PC-9 (cell line): ENCODE data around the gene ZCCHC14. TPM values are rescaled to one million over a fixed set of nuclear protein-coding genes. Genes with fewer than 3 reads are reported as not detected.

Experiments
- BruUV-seq: library from RNA; stranded (reverse); fragments of 400-500 nt; replicated peaks from 2 replicates; lab custom pipeline; 2021; lab: Mats Ljungman, UMichigan
- CTCF ChIA-PET: fragments of 300-600 bp; sonication (Branson Sonifier 250); formaldehyde crosslinking; loops from one replicate; lab custom pipeline; 2022; ENCODE audit warnings: antibody characterized with exemption; lab: Charles Lee
- POLR2A ChIA-PET: fragments of 300-600 bp; sonication (Branson Sonifier 250); formaldehyde crosslinking; loops from one replicate; lab custom pipeline; 2022; ENCODE audit warnings: antibody characterized with exemption; ENCODE audit not compliant: unreplicated experiment; lab: Charles Lee
- DNase-seq, 2 experiments: peaks; one replicate each; pipeline versions ENCODE4 v3.0.0 to v3.0.0-alpha.2; 2015 to 2022; ENCODE audit warnings: mixed read lengths in 1 of 2
- H2AFZ ChIP-seq: fragments of 200-600 bp; sonication (generic); 2 replicates; pipeline ENCODE4 v1.8.1; 2017; ENCODE audit warnings: antibody characterized with exemption
- H3F3A ChIP-seq: fragments of 200-600 bp; sonication (generic); 2 replicates; pipeline ENCODE4 v1.8.1; 2017; ENCODE audit warnings: antibody characterized with exemption, mild to moderate bottlenecking, low read depth; ENCODE audit not compliant: insufficient read depth
- H3K27ac ChIP-seq: fragments of 200-600 bp; sonication (generic); 2 replicates; pipeline ENCODE4 v1.6.1; 2016; ENCODE audit warnings: mixed run types
- H3K27me3 ChIP-seq: fragments of 200-600 bp; sonication (generic); 2 replicates; pipeline ENCODE4 v1.6.1; 2016; ENCODE audit warnings: low read depth, mixed run types; ENCODE audit not compliant: insufficient read depth
- H3K36me3 ChIP-seq: fragments of 200-600 bp; sonication (generic); 2 replicates; pipeline ENCODE4 v1.6.1; 2016; ENCODE audit warnings: low read depth, mixed run types
- H3K4me1 ChIP-seq: fragments of 200-600 bp; sonication (generic); replicated peaks from 2 replicates; pipeline ENCODE4 v1.6.1; 2016; ENCODE audit warnings: mixed run types; ENCODE audit not compliant: insufficient read depth
- H3K4me2 ChIP-seq: fragments of 200-600 bp; sonication (generic); 2 replicates; pipeline ENCODE4 v1.6.1; 2017; ENCODE audit warnings: mixed run types
- H3K4me3 ChIP-seq: fragments of 200-600 bp; sonication (generic); 2 replicates; pipeline ENCODE4 v1.6.1; 2016; ENCODE audit warnings: mixed run types
- H3K79me2 ChIP-seq: fragments of 200-600 bp; sonication (generic); 2 replicates; pipeline ENCODE4 v1.6.1; 2017; ENCODE audit warnings: low read depth, mixed run types
- H3K9me2 ChIP-seq: fragments of 200-600 bp; sonication (generic); 2 replicates; pipeline ENCODE4 v1.8.1; 2017; ENCODE audit warnings: mild to moderate bottlenecking; ENCODE audit not compliant: insufficient read depth
- H3K9me3 ChIP-seq: fragments of 200-600 bp; sonication (generic); 2 replicates; pipeline ENCODE4 v1.8.1; 2016; ENCODE audit warnings: low read depth; ENCODE audit not compliant: insufficient read depth
- H4K20me1 ChIP-seq: fragments of 200-600 bp; sonication (generic); 2 replicates; pipeline ENCODE4 v1.8.1; 2017; ENCODE audit not compliant: insufficient read depth
- EZH2 ChIP-seq: fragments of 200-600 bp; sonication (generic); IDR thresholded peaks from 2 replicates; pipeline ENCODE4 v1.8.0; 2017; ENCODE audit warnings: antibody characterized with exemption, low read depth
- intact Hi-C: fragments of 100-400 bp; cut with micrococcal nuclease; formaldehyde crosslinking; loops from one replicate; pipeline ENCODE4 v1.10.0; 2022; ENCODE audit not compliant: unreplicated experiment
- total RNA-seq: library from RNA; stranded (reverse); gene quantifications from 2 replicates; pipeline ENCODE4 v1.2.3, GENCODE V29; 2021
- TF ChIP-seq, protein P1 (sequence below): fragments of 200-600 bp; sonication (generic); conservative IDR thresholded peaks from 2 replicates; pipeline ENCODE4 v1.6.1; 2017; ENCODE audit warnings: mixed run types, antibody characterized with exemption, mild to moderate bottlenecking, moderate library complexity

ZCCHC14 gene
- total RNA-seq, 1 experiment from 2014 or later = 17.9 TPM

- Histone ChIP-seq H2AFZ (no peak overlapping the region), H3K27me3 (no peaks in the 10 kb centered on the region), H3K27ac (no peak overlapping the region), H3F3A (peaks cover 21% of the 10 kb centered on the region), H3K79me2 (peaks cover 50% of the 10 kb centered on the region), H3K4me1 (peaks cover 31% of the 10 kb centered on the region), H3K36me3 (no peaks in the 10 kb centered on the region), H3K9me3 (no peaks in the 10 kb centered on the region), H3K9me2 (no peaks in the 10 kb centered on the region), H3K4me2 (no peak overlapping the region), H4K20me1 (peaks cover 31% of the 10 kb centered on the region), H3K4me3 (no peak overlapping the region)
- intact Hi-C loops = loop anchor here (10.0 kb wide), 1 partner anchor 106 kb away; no protein-coding TSS in a partner anchor
- no peak for DNase-seq
- ChIA-PET CTCF (no interaction called here), POLR2A (no interaction called here)
- TF ChIP-seq, protein P1, sequence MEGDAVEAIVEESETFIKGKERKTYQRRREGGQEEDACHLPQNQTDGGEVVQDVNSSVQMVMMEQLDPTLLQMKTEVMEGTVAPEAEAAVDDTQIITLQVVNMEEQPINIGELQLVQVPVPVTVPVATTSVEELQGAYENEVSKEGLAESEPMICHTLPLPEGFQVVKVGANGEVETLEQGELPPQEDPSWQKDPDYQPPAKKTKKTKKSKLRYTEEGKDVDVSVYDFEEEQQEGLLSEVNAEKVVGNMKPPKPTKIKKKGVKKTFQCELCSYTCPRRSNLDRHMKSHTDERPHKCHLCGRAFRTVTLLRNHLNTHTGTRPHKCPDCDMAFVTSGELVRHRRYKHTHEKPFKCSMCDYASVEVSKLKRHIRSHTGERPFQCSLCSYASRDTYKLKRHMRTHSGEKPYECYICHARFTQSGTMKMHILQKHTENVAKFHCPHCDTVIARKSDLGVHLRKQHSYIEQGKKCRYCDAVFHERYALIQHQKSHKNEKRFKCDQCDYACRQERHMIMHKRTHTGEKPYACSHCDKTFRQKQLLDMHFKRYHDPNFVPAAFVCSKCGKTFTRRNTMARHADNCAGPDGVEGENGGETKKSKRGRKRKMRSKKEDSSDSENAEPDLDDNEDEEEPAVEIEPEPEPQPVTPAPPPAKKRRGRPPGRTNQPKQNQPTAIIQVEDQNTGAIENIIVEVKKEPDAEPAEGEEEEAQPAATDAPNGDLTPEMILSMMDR = no peak
- no peak for TF ChIP-seq EZH2
- BruUV-seq = no TSS peak
Measured at GRCh38 chr16:87468550-87468949, 24.3 kb downstream of the ZCCHC14 start.

- H3K36me3 ChIP-seq = no peaks in the 10 kb centered on the region
- intact Hi-C loops = loop anchor here (10.0 kb wide), 1 partner anchor 108 kb away; no protein-coding TSS in a partner anchor
- H3F3A ChIP-seq = peaks cover 25% of the 10 kb centered on the region
- no peaks in the 10 kb centered on the region for H3K9me2 ChIP-seq
- H3K4me1 ChIP-seq = peaks cover 35% of the 10 kb centered on the region
- ChIA-PET CTCF (no interaction called here), POLR2A (no interaction called here)
- H4K20me1 ChIP-seq = peaks cover 27% of the 10 kb centered on the region
- DNase-seq = no peak
- no peaks in the 10 kb centered on the region for H3K27me3 ChIP-seq
- H3K9me3 ChIP-seq = no peaks in the 10 kb centered on the region
- H3K4me3 ChIP-seq = no peak overlapping the region
- H3K27ac ChIP-seq = no peak overlapping the region
- H2AFZ ChIP-seq = no peak overlapping the region
- TF ChIP-seq, protein P1 = no peak
- TF ChIP-seq EZH2 = no peak
- 0 out of 2 replicates have a peak overlapping the region, but pooled peaks have one; percentile 76 for H3K4me2 ChIP-seq
- H3K79me2 ChIP-seq = peaks cover 60% of the 10 kb centered on the region
- BruUV-seq = no TSS peak
Measured at GRCh38 chr16:87466975-87467501, 25.8 kb downstream of the ZCCHC14 start.

GRCh38 chr16:87465879-87466278, 26.9 kb downstream of the ZCCHC14 start:
- intact Hi-C loops = loop anchor here (10.0 kb wide), 1 partner anchor 109 kb away; no protein-coding TSS in a partner anchor
- Histone ChIP-seq H3K9me2 (no peaks in the 10 kb centered on the region), H3K79me2 (peaks cover 53% of the 10 kb centered on the region), H3F3A (peaks cover 29% of the 10 kb centered on the region), H4K20me1 (peaks cover 20% of the 10 kb centered on the region; the same call in 1 of the 2 replicates), H3K27me3 (no peaks in the 10 kb centered on the region), H3K4me3 (peak overlapping the region; percentile 13; the same call in 1 of the 2 replicates), H3K4me2 (peak overlapping the region; percentile 76), H3K4me1 (peaks cover 45% of the 10 kb centered on the region), H3K27ac (no peak overlapping the region), H3K36me3 (no peaks in the 10 kb centered on the region), H3K9me3 (no peaks in the 10 kb centered on the region), H2AFZ (no peak overlapping the region)
- ChIA-PET POLR2A (interaction anchor here (0.6 kb wide), 1 partner anchor 299 kb away, joined by 28 read pairs; no protein-coding TSS in a partner anchor), CTCF (no interaction called here)
- no peak for TF ChIP-seq EZH2
- TF ChIP-seq, protein P1 = no peak
- DNase-seq = no peak
- no TSS peak for BruUV-seq
